HG02852 (cell line): ENCODE results near the gene FOXP2.

Experiments
- ATAC-seq: cut with Tn5 transposase; IDR thresholded peaks from one replicate; pipeline ENCODE4 v1.9.1; 2021; ENCODE audit warnings: mild to moderate bottlenecking, moderate library complexity; ENCODE audit not compliant: unreplicated experiment

Gene FOXP2

GRCh38 chr7:114708646-114709045 is 294.0 kb downstream of the FOXP2 start:
- ATAC-seq, result no peak

GRCh38 chr7:114710499-114710898 is 295.9 kb downstream of the FOXP2 start:
- no peak for ATAC-seq

GRCh38 chr7:114711241-114711640 is 296.6 kb downstream of the FOXP2 start:
- ATAC-seq, result no peak

GRCh38 chr7:114715907-114716306 is 301.3 kb downstream of the FOXP2 start:
- ATAC-seq, result peak; percentile 64

GRCh38 chr7:114718861-114719260 is 304.2 kb downstream of the FOXP2 start:
- ATAC-seq, result peak; percentile 58

GRCh38 chr7:114720725-114721124 is 306.1 kb downstream of the FOXP2 start:
- ATAC-seq, result no peak

GRCh38 chr7:114722562-114722961 is 307.9 kb downstream of the FOXP2 start:
- ATAC-seq, result no peak

GRCh38 chr7:114723308-114723707 is 308.7 kb downstream of the FOXP2 start:
- no peak for ATAC-seq

GRCh38 chr7:114740095-114740494 is 325.5 kb downstream of the FOXP2 start:
- ATAC-seq, result no peak

GRCh38 chr7:114740941-114741340 is 326.3 kb downstream of the FOXP2 start:
- no peak for ATAC-seq

- no peak for ATAC-seq
Observed at GRCh38 chr7:114741911-114742310, 327.3 kb downstream of the FOXP2 start.
